GM23338 (cell line): ENCODE results near the gene KDM7A. TPM values are rescaled to one million over a fixed set of nuclear protein-coding genes. Genes with fewer than 3 reads are reported as not detected.

ENCODE experiments used
- ATAC-seq: fragments of 200-7000 bp; cut with Tn5 transposase; 3 replicates; pipeline ENCODE4 v1.9.1; 2020
- DNase-seq: peaks from one replicate; pipeline ENCODE4 v3.0.0-alpha.2; 2015; ENCODE audit warnings: low spot score
- H2AFZ ChIP-seq: fragments of 200-600 bp; sonication (generic); 2 replicates; pipeline ENCODE4 v1.8.0; 2016; ENCODE audit warnings: antibody characterized with exemption, mild to moderate bottlenecking, moderate library complexity
- H3F3A ChIP-seq: fragments of 200-600 bp; sonication (generic); replicated peaks from 2 replicates; pipeline ENCODE4 v1.8.0; 2017; ENCODE audit warnings: antibody characterized with exemption, mixed run types, low read depth
- H3K27ac ChIP-seq: fragments of 200-600 bp; sonication (generic); 2 replicates; pipeline ENCODE4 v1.6.1; 2016; ENCODE audit warnings: low read depth
- H3K27me3 ChIP-seq: fragments of 200-600 bp; sonication (generic); 2 replicates; pipeline ENCODE4 v1.8.0; 2016; ENCODE audit warnings: mild to moderate bottlenecking, mixed run types, moderate library complexity; ENCODE audit not compliant: insufficient read depth
- H3K36me3 ChIP-seq: fragments of 200-600 bp; sonication (generic); 2 replicates; pipeline ENCODE4 v1.8.0; 2016; ENCODE audit warnings: mild to moderate bottlenecking; ENCODE audit not compliant: insufficient read depth
- H3K4me1 ChIP-seq: fragments of 200-600 bp; sonication (generic); 2 replicates; pipeline ENCODE4 v1.8.0; 2016; ENCODE audit warnings: mild to moderate bottlenecking, moderate library complexity; ENCODE audit not compliant: insufficient read depth
- H3K4me2 ChIP-seq: fragments of 200-600 bp; sonication (generic); 2 replicates; pipeline ENCODE4 v1.7.1; 2017; ENCODE audit warnings: mixed run types
- H3K4me3 ChIP-seq: fragments of 200-600 bp; sonication (generic); 2 replicates; pipeline ENCODE4 v1.6.1; 2016; ENCODE audit warnings: mixed run types
- H3K79me2 ChIP-seq: fragments of 200-600 bp; sonication (generic); replicated peaks from 2 replicates; pipeline ENCODE4 v1.8.0; 2017; ENCODE audit warnings: mild to moderate bottlenecking; ENCODE audit not compliant: insufficient read depth
- H3K9me2 ChIP-seq: fragments of 200-600 bp; sonication (generic); 2 replicates; pipeline ENCODE4 v1.8.0; 2017; ENCODE audit not compliant: insufficient read depth
- H4K20me1 ChIP-seq: fragments of 200-600 bp; sonication (generic); replicated peaks from 2 replicates; pipeline ENCODE4 v1.8.0; 2017; ENCODE audit warnings: mild to moderate bottlenecking; ENCODE audit not compliant: insufficient read depth
- H3K27ac Mint-ChIP-seq: 2 replicates; pipeline ENCODE4 v1.8.0; 2020; ENCODE audit warnings: inconsistent platforms, mild to moderate bottlenecking, moderate library complexity, mixed read lengths
- H3K27me3 Mint-ChIP-seq: 3 replicates; pipeline ENCODE4 v1.8.0; 2022; ENCODE audit warnings: low read depth, mild to moderate bottlenecking, moderate library complexity, mixed read lengths, inconsistent platforms; ENCODE audit not compliant: insufficient read depth, poor library complexity
- H3K36me3 Mint-ChIP-seq: 3 replicates; pipeline ENCODE4 v1.8.0; 2021; ENCODE audit warnings: low read depth, mild to moderate bottlenecking, inconsistent platforms, moderate library complexity, mixed read lengths
- H3K4me1 Mint-ChIP-seq: 3 replicates; pipeline ENCODE4 v1.8.0; 2020; ENCODE audit warnings: mild to moderate bottlenecking, inconsistent platforms, mixed read lengths
- H3K4me3 Mint-ChIP-seq: 3 replicates; pipeline ENCODE4 v1.8.0; 2021; ENCODE audit warnings: moderate library complexity, mild to moderate bottlenecking, inconsistent platforms, mixed read lengths
- H3K9me3 Mint-ChIP-seq: 3 replicates; pipeline ENCODE4 v1.8.0; 2020; ENCODE audit warnings: moderate library complexity, mild to moderate bottlenecking, inconsistent platforms, mixed read lengths
- CREB1 ChIP-seq: fragments of 250-450 bp; sonication (Bioruptor Pico); IDR thresholded peaks from 2 replicates; pipeline ENCODE4 v1.5.0; 2020; ENCODE audit warnings: low read depth, mild to moderate bottlenecking, moderate library complexity
- EZH2phosphoT487 ChIP-seq: fragments of 200-600 bp; sonication (generic); IDR thresholded peaks from one replicate; pipeline ENCODE4 v1.8.1; 2018; ENCODE audit warnings: antibody characterized with exemption; ENCODE audit not compliant: unreplicated experiment
- NANOG ChIP-seq: IDR thresholded peaks from 2 replicates; pipeline ENCODE4 v1.6.1; 2016; ENCODE audit warnings: antibody characterized with exemption, borderline replicate concordance
- ZNF114 ChIP-seq: fragments of 250-450 bp; sonication (Bioruptor Pico); IDR thresholded peaks from 2 replicates; pipeline ENCODE4 v1.5.0; 2020; ENCODE audit warnings: mild to moderate bottlenecking, moderate library complexity
- ZNF331 ChIP-seq: fragments of 250-450 bp; sonication (Bioruptor Pico); IDR thresholded peaks from 2 replicates; pipeline ENCODE4 v1.5.0; 2020; ENCODE audit warnings: low read depth, mild to moderate bottlenecking, moderate library complexity
- polyA plus RNA-seq: library from polyadenylated mRNA; unstranded; fragments of >200 nt; fragmentation: Nextera tagmentation; extraction: Ambion mirVana; gene quantifications from 2 replicates; pipeline ENCODE4 v1.2.1, GENCODE V29; 2016
- total RNA-seq: library from RNA; depleted of rRNA; stranded (reverse); fragments of >200 nt; shearing (Covaris generic); gene quantifications from 2 replicates; pipeline ENCODE4 v1.2.3, GENCODE V29; 2014
- TF ChIP-seq, protein P1 (sequence below): IDR thresholded peaks from one replicate; pipeline ENCODE4 v1.6.1; 2018; ENCODE audit warnings: antibody characterized with exemption; ENCODE audit not compliant: unreplicated experiment
- TF ChIP-seq, protein P2 (sequence below): IDR thresholded peaks from 2 replicates; pipeline ENCODE4 v1.6.1; 2016; ENCODE audit warnings: antibody characterized with exemption
- TF ChIP-seq, protein P3 (sequence below): fragments of 250-450 bp; sonication (Bioruptor Pico); IDR thresholded peaks from 2 replicates; pipeline ENCODE4 v1.5.0; 2020; ENCODE audit warnings: mild to moderate bottlenecking, moderate library complexity
- TF ChIP-seq, protein P4 (sequence below), 2 experiments: fragments of 200-600 bp in 1 of 2; sonication (generic) in 1 of 2; conservative IDR thresholded peaks; 2 replicates each; pipeline versions ENCODE4 v1.5.1 to v1.6.1; 2016 to 2017; ENCODE audit warnings: antibody characterized with exemption in 2 of 2, low read depth in 2 of 2, mild to moderate bottlenecking in 2 of 2, moderate library complexity in 1 of 2

Gene KDM7A
- total and polyA plus RNA-seq, 2 experiments from 2014 or later, result 2.3 to 10.8 TPM

DNA sequence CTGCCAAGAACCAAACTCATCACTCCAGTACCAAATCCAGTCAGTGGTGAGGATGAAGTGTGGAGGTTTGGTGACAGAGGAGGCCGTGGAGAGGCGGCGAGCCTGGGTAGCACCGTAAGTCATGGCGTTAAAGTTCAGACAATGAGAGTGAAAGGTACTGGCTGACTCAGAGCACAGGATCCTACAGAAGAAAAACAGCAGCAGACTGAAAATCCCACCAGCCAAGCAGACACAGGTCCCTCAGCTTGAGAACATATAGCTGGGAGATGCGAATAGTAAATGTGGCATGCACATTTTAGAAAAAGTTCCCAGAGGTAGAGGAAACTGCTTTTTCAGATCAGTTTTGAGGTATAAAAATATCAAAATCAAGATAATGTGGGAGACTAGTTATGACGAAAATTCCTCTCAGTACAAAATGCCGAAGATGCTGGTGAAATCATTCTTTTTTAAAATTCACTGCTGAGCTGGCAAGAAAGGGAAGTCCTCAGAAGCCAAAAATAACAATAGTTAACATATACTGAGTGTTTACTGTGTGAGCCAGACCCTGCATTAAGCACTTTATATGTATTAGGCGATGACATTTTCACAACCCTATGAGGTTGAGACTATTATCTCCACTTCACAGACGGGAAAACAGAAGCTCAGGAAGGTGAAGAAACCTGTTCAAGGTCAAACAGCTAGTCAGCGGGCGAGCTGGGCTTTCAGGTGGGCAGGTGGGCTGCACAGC is 135.0 kb downstream of the KDM7A start:
- H3K4me1 Mint-ChIP-seq, result no peaks in the 10 kb centered on the region
- H3K9me2 ChIP-seq, result no peaks in the 10 kb centered on the region
- no peaks in the 10 kb centered on the region for H4K20me1 ChIP-seq
- H3K27ac Mint-ChIP-seq, result no peak overlapping the region
- H3K79me2 ChIP-seq, result no peaks in the 10 kb centered on the region
- H3K27me3 ChIP-seq, result no peaks in the 10 kb centered on the region
- H2AFZ ChIP-seq, result no peak overlapping the region
- H3K4me1 ChIP-seq, result no peaks in the 10 kb centered on the region
- no peaks in the 10 kb centered on the region for H3K27me3 Mint-ChIP-seq
- H3K27ac ChIP-seq, result no peak overlapping the region
- TF ChIP-seq, protein P1, sequence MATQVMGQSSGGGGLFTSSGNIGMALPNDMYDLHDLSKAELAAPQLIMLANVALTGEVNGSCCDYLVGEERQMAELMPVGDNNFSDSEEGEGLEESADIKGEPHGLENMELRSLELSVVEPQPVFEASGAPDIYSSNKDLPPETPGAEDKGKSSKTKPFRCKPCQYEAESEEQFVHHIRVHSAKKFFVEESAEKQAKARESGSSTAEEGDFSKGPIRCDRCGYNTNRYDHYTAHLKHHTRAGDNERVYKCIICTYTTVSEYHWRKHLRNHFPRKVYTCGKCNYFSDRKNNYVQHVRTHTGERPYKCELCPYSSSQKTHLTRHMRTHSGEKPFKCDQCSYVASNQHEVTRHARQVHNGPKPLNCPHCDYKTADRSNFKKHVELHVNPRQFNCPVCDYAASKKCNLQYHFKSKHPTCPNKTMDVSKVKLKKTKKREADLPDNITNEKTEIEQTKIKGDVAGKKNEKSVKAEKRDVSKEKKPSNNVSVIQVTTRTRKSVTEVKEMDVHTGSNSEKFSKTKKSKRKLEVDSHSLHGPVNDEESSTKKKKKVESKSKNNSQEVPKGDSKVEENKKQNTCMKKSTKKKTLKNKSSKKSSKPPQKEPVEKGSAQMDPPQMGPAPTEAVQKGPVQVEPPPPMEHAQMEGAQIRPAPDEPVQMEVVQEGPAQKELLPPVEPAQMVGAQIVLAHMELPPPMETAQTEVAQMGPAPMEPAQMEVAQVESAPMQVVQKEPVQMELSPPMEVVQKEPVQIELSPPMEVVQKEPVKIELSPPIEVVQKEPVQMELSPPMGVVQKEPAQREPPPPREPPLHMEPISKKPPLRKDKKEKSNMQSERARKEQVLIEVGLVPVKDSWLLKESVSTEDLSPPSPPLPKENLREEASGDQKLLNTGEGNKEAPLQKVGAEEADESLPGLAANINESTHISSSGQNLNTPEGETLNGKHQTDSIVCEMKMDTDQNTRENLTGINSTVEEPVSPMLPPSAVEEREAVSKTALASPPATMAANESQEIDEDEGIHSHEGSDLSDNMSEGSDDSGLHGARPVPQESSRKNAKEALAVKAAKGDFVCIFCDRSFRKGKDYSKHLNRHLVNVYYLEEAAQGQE, result no peak
- no peak for TF ChIP-seq ZNF114
- TF ChIP-seq ZNF331 (CRISPR knock-in tag), result no peak
- TF ChIP-seq, protein P2, sequence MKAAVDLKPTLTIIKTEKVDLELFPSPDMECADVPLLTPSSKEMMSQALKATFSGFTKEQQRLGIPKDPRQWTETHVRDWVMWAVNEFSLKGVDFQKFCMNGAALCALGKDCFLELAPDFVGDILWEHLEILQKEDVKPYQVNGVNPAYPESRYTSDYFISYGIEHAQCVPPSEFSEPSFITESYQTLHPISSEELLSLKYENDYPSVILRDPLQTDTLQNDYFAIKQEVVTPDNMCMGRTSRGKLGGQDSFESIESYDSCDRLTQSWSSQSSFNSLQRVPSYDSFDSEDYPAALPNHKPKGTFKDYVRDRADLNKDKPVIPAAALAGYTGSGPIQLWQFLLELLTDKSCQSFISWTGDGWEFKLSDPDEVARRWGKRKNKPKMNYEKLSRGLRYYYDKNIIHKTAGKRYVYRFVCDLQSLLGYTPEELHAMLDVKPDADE, result no peak
- TF ChIP-seq CREB1 (CRISPR knock-in tag), result no peak
- no peak for TF ChIP-seq NANOG
- TF ChIP-seq EZH2phosphoT487, result no peak
- TF ChIP-seq, protein P3, sequence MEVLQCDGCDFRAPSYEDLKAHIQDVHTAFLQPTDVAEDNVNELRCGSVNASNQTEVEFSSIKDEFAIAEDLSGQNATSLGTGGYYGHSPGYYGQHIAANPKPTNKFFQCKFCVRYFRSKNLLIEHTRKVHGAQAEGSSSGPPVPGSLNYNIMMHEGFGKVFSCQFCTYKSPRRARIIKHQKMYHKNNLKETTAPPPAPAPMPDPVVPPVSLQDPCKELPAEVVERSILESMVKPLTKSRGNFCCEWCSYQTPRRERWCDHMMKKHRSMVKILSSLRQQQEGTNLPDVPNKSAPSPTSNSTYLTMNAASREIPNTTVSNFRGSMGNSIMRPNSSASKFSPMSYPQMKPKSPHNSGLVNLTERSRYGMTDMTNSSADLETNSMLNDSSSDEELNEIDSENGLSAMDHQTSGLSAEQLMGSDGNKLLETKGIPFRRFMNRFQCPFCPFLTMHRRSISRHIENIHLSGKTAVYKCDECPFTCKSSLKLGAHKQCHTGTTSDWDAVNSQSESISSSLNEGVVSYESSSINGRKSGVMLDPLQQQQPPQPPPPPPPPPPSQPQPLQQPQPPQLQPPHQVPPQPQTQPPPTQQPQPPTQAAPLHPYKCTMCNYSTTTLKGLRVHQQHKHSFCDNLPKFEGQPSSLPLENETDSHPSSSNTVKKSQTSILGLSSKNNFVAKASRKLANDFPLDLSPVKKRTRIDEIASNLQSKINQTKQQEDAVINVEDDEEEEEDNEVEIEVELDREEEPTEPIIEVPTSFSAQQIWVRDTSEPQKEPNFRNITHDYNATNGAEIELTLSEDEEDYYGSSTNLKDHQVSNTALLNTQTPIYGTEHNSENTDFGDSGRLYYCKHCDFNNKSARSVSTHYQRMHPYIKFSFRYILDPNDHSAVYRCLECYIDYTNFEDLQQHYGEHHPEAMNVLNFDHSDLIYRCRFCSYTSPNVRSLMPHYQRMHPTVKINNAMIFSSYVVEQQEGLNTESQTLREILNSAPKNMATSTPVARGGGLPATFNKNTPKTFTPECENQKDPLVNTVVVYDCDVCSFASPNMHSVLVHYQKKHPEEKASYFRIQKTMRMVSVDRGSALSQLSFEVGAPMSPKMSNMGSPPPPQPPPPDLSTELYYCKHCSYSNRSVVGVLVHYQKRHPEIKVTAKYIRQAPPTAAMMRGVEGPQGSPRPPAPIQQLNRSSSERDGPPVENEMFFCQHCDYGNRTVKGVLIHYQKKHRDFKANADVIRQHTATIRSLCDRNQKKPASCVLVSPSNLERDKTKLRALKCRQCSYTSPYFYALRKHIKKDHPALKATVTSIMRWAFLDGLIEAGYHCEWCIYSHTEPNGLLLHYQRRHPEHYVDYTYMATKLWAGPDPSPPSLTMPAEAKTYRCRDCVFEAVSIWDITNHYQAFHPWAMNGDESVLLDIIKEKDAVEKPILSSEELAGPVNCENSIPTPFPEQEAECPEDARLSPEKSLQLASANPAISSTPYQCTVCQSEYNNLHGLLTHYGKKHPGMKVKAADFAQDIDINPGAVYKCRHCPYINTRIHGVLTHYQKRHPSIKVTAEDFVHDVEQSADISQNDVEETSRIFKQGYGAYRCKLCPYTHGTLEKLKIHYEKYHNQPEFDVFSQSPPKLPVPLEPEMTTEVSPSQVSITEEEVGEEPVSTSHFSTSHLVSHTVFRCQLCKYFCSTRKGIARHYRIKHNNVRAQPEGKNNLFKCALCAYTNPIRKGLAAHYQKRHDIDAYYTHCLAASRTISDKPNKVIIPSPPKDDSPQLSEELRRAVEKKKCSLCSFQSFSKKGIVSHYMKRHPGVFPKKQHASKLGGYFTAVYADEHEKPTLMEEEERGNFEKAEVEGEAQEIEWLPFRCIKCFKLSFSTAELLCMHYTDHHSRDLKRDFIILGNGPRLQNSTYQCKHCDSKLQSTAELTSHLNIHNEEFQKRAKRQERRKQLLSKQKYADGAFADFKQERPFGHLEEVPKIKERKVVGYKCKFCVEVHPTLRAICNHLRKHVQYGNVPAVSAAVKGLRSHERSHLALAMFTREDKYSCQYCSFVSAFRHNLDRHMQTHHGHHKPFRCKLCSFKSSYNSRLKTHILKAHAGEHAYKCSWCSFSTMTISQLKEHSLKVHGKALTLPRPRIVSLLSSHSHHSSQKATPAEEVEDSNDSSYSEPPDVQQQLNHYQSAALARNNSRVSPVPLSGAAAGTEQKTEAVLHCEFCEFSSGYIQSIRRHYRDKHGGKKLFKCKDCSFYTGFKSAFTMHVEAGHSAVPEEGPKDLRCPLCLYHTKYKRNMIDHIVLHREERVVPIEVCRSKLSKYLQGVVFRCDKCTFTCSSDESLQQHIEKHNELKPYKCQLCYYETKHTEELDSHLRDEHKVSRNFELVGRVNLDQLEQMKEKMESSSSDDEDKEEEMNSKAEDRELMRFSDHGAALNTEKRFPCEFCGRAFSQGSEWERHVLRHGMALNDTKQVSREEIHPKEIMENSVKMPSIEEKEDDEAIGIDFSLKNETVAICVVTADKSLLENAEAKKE (CRISPR knock-in tag), result no peak
- TF ChIP-seq, protein P4, sequence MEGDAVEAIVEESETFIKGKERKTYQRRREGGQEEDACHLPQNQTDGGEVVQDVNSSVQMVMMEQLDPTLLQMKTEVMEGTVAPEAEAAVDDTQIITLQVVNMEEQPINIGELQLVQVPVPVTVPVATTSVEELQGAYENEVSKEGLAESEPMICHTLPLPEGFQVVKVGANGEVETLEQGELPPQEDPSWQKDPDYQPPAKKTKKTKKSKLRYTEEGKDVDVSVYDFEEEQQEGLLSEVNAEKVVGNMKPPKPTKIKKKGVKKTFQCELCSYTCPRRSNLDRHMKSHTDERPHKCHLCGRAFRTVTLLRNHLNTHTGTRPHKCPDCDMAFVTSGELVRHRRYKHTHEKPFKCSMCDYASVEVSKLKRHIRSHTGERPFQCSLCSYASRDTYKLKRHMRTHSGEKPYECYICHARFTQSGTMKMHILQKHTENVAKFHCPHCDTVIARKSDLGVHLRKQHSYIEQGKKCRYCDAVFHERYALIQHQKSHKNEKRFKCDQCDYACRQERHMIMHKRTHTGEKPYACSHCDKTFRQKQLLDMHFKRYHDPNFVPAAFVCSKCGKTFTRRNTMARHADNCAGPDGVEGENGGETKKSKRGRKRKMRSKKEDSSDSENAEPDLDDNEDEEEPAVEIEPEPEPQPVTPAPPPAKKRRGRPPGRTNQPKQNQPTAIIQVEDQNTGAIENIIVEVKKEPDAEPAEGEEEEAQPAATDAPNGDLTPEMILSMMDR (conservative IDR thresholded peaks at IDR 0.05; ENCODE audit: low read depth in 2 of 2), result no peak
- no peaks in the 10 kb centered on the region for H3K36me3 ChIP-seq
- H3K4me2 ChIP-seq, result no peak overlapping the region
- H3F3A ChIP-seq, result no peaks in the 10 kb centered on the region
- no peak overlapping the region for H3K4me3 Mint-ChIP-seq
- H3K36me3 Mint-ChIP-seq, result peaks cover 11% of the 10 kb centered on the region; the same call in 2 of the 3 replicates
- no peak for ATAC-seq
- DNase-seq, result no peak
- H3K4me3 ChIP-seq, result no peak overlapping the region
- H3K9me3 Mint-ChIP-seq, result no peaks in the 10 kb centered on the region
